Measurements from ENCODE around the gene ARAP2. TPM values are rescaled to one million over a fixed set of nuclear protein-coding genes. Genes with fewer than 3 reads are reported as not detected.
A peak's percentile ranks its signal among the peaks of the same experiment; 100 is the strongest.

The ARAP2 gene
- total RNA-seq (2014; rRNA removed; shearing (Covaris generic)), result 0.32 and 0.47 TPM in 2 replicates

DNA sequence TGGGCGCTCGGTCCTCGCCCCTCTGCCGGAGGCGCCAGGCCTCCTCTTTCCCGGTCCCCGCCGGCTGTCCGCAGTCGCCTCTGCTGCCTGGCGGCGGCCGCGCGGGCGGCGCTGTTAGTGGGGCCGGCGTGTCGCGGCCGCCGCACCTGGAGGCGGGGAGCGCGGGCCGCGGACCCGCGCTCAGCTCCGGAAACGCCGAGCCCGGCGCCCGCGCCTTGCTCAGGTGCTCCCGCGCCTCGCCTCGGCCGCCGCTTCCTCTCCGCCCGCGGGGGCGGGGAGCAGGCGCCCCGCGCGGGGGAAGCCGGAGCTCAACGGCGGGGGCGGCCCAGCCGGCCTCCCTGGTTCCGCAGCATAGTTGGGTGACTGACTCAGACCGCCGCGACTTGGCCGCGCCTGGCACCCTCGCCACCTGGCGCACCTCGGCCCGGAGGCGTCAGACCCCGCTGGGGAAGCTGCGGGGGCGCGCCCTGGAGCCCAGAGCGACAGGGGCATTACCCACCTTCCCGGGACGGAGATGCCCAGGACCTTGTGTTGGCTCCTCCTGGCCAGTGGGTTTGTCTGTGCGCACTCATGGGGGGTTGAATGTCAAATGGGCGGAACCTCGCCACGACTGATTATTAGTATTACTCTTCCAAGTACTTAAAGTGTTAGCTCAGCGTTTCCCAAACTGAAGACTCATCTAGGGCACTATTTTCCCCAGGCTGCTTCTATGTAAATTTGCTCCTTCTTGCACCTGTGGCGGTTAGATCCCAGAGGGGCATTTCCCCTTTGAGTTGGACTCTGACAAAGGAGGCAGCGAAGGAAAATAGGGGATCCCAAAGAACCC lies at the start of gene ARAP2:
TSS of gene ARAP2 (minus strand) at position 258 of the 826 bp plus-strand sequence. CDS start 15,028 bp downstream, outside the sequence.
- DNase-seq (ENCODE audit: low read depth), result peak; percentile 9

GRCh38 chr4:36292556-36293188 lies 48.4 kb upstream of the ARAP2 start:
- no peak for DNase-seq (ENCODE audit: low read depth)

GRCh38 chr4:36290641-36291040 lies 46.3 kb upstream of the ARAP2 start:
- DNase-seq (ENCODE audit: low read depth), result no peak

- no peak for DNase-seq (ENCODE audit: low read depth)
Observed at GRCh38 chr4:36288731-36289426, 44.6 kb upstream of the ARAP2 start.

DNA sequence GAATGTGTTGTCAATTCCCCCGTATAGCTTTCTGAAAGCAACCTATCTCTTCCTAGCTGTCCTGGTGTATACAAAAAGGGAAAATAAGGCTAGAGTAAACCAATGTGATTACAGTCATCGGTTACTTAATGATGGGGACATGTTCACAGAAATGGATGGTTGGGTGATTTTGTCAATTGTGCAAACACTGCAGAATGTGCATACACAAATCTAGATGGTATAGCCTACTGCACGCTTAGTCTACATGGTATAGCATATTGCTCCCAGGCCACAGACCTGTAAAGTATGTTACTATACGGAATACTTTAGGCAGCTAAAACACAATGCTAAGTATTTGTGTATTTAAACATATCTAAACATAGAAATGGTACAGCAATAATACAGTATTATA lies 42.2 kb upstream of the ARAP2 start:
- no peak for DNase-seq (ENCODE audit: low read depth)

DNA sequence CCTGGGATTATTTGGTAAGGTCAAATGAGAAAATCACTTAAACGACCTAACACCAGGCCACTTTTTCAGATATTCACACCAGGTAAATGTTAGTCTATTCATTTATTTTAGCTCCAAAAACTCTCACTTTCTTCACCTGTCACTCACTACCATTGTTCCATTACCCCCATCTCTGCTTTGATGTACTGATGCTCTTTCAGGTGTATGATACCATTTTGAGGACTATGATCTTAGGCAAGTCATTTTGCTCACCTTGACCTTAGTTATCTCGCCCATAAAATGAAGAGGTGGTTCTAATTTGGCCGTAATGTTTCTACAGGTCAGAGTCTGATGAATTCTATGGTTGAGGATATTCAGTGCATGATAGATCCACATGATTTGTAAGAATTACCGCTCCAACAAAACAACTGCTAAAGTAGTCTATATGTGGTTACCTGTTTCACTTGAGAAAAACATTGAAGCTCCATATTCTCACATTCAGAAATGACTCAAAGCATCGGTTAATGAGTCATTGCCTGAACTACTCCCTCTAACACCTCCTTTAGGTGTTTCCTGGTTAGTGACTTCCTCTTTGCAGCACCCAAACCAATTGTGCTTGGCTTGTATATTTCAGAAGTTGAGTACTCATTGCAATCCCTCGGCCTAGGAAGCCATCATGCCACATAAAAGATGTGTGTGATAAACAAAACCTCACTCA lies 41.6 kb upstream of the ARAP2 start:
- DNase-seq (ENCODE audit: low read depth), result peak; percentile 5

- DNase-seq (ENCODE audit: low read depth), result no peak
Observed at GRCh38 chr4:36283912-36284465, 39.7 kb upstream of the ARAP2 start.

GRCh38 chr4:36282503-36283030 lies 38.3 kb upstream of the ARAP2 start:
- no peak for DNase-seq (ENCODE audit: low read depth)

GRCh38 chr4:36281384-36282106 lies 37.2 kb upstream of the ARAP2 start, which contains the start of gene DTHD1:
TSS of gene DTHD1 (plus strand) at chr4:36281616. CDS start at chr4:36281759, 143 bp downstream.
- no peak for DNase-seq (ENCODE audit: low read depth)

GRCh38 chr4:36280555-36280954 lies 36.2 kb upstream of the ARAP2 start:
- DNase-seq (ENCODE audit: low read depth), result no peak

GRCh38 chr4:36278789-36279188 lies 34.5 kb upstream of the ARAP2 start:
- DNase-seq (ENCODE audit: low read depth), result no peak

- DNase-seq (ENCODE audit: low read depth), result no peak
Observed at GRCh38 chr4:36277533-36277932, 33.2 kb upstream of the ARAP2 start.

- DNase-seq (ENCODE audit: low read depth), result no peak
Observed at GRCh38 chr4:36274158-36274557, 29.8 kb upstream of the ARAP2 start.

- DNase-seq (ENCODE audit: low read depth), result no peak
Observed at GRCh38 chr4:36273276-36273675, 29.0 kb upstream of the ARAP2 start.

DNA sequence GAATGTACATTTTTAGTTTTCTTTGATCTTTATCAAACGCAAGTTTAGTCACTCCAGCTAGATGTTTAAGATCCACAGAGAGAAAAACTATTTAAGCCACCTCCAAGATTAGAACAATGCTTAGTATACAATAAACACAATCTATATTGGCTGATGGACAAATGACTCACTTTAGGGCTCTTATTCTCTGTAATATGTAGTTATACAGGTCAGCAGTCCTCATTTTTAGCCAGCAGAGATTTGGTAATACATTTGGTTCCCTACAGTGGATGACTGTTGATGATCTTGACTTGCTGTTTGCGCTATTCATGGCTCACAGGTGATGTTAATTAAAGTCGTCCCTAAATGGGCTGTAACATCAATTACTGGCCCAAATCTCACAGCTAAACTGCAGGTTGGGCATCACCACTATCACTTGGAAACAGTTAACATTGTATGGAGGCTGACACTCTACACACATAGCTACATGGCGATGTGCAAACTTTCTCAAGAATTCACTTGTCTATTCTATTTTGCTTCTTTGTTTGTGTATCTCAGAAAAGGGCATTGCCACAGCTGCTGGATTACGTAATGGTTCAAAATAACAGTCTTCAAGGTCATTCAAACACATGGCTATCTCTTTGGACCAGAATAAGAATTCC lies 25.3 kb upstream of the ARAP2 start:
- no peak for DNase-seq (ENCODE audit: low read depth)

DNA sequence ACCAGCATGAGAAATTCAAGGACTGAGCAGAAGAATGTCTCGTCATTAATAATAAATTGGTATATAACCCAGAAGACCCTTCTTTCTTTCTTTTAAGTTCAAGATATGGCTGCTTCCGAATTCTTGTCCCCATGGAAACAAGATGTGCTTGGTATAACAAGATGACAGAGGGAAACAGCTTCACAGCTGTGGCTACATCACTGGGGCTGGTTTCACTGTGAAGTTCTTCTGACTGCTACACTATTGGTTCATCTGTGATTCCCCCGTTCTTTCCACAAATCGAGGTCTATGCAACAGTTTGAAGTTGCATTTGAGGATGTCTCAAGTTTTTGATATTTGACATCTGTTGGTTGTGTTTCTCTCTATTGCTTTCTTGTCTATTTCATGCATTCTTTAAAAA lies 24.8 kb upstream of the ARAP2 start:
- no peak for DNase-seq (ENCODE audit: low read depth)

DNA sequence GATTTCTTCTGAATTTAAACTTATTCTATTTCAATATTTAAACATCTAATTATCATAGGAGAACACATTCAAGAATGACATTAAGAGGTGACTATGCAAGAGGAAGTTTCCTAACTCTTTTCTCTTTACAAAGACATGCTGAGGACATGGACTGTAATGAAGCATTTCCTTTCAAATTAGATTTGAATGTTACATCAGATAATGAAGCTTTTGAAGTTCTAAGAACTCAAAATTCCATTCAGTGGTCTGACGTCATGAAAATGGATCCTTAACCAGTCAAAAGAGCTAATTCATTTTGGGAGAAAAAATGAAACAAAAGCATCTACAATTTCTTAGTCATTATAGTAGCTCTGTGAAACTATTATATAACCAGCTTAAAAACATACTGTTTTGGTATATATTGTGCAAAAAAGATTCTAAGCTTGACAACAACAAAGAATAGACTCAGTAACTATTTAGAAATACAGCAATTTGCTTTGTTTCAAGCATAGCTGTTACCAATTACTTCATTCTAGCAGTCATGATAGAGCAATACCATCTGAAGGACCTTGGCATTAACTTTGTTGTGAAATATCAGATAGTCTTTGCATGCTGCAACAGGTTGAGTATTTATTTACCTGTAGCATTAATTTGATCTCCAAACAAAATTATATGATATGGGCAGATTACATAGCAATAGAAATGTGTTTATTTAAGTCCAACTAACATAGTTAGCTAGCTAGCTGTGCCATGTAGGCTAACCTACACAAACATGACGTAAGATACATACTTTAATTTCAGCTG lies 23.4 kb upstream of the ARAP2 start:
- no peak for DNase-seq (ENCODE audit: low read depth)

DNA sequence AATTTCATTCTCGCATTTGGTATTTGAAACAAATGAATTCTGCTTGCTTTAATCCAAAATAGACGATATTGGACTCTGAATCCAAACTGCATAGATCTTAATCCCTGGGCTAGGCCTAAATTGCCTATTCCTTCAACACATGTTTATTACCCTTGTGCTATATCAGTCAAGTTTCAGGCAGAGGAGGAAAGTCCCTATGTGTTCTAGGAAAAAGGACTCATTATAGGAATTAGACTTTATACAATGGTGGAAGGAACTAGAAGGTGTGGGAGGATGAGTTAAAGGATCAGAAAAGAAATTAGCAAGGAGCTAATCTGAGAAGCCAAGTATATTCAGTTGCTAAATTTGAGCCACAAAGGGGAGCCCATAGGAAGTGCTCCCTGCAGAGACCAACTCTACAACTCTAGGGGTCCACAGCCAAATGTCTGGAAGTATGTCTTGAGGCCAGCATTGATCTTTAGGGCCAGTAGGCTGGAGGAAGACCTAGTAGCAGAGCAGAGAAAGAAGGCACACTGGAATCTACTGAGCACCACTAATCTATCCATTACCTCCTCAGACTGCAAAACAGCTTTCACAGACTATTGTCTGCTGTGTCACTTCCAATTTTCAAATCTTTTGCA lies 20.0 kb upstream of the ARAP2 start:
- no peak for DNase-seq (ENCODE audit: low read depth)

- DNase-seq (ENCODE audit: low read depth), result no peak
Observed at GRCh38 chr4:36260731-36261130, 16.4 kb upstream of the ARAP2 start.
